DOHH2 (cell line): Measurements from ENCODE around the gene VPS37C.

Experiments
- H3F3A ChIP-seq: fragments of 200-600 bp; sonication (generic), shearing (Covaris generic); 2 replicates; pipeline ENCODE4 v1.6.0; 2016; ENCODE audit warnings: antibody characterized with exemption, mild to moderate bottlenecking; ENCODE audit not compliant: control insufficient read depth, insufficient read depth
- H3K27ac ChIP-seq: fragments of 200-600 bp; sonication (generic); 2 replicates; pipeline ENCODE4 v1.5.1; 2014; ENCODE audit warnings: low read depth, mild to moderate bottlenecking, low read length, moderate library complexity
- H3K27me3 ChIP-seq: fragments of 200-600 bp; sonication (generic); 2 replicates; pipeline ENCODE4 v1.6.1; 2014; ENCODE audit warnings: mild to moderate bottlenecking, low read length, mixed read lengths; ENCODE audit not compliant: control insufficient read depth
- H3K36me3 ChIP-seq: fragments of 200-600 bp; sonication (generic); 2 replicates; pipeline ENCODE4 v1.6.1; 2014; ENCODE audit warnings: mild to moderate bottlenecking, low read length, moderate library complexity, mixed read lengths; ENCODE audit not compliant: control insufficient read depth
- H3K4me1 ChIP-seq: fragments of 200-600 bp; sonication (generic); 2 replicates; pipeline ENCODE4 v1.6.1; 2014; ENCODE audit warnings: mild to moderate bottlenecking, low read length, mixed read lengths; ENCODE audit not compliant: control insufficient read depth
- H3K4me2 ChIP-seq: fragments of 200-600 bp; sonication (generic); 2 replicates; pipeline ENCODE4 v1.6.0; 2014; ENCODE audit warnings: mild to moderate bottlenecking, low read length, moderate library complexity
- H3K4me3 ChIP-seq: fragments of 200-600 bp; sonication (generic); 2 replicates; pipeline ENCODE4 v1.5.1; 2014; ENCODE audit warnings: mild to moderate bottlenecking, low read length, mixed read lengths
- H3K79me2 ChIP-seq: fragments of 200-600 bp; sonication (generic); 2 replicates; pipeline ENCODE4 v1.6.1; 2014; ENCODE audit warnings: mild to moderate bottlenecking, low read length, mixed read lengths; ENCODE audit not compliant: control insufficient read depth
- H3K9me2 ChIP-seq: fragments of 200-600 bp; sonication (generic); replicated peaks from 2 replicates; pipeline ENCODE4 v1.6.1; 2014; ENCODE audit warnings: mild to moderate bottlenecking, low read length, mixed read lengths; ENCODE audit not compliant: control insufficient read depth
- H3K9me3 ChIP-seq: fragments of 200-600 bp; sonication (generic); 2 replicates; pipeline ENCODE4 v1.6.1; 2014; ENCODE audit warnings: antibody characterized with exemption, low read length, mixed read lengths; ENCODE audit not compliant: control insufficient read depth, insufficient read depth
- H4K20me1 ChIP-seq: fragments of 200-600 bp; sonication (generic); 2 replicates; pipeline ENCODE4 v1.6.0; 2014; ENCODE audit warnings: low read depth, mild to moderate bottlenecking, antibody characterized with exemption, low read length, moderate library complexity; ENCODE audit not compliant: control insufficient read depth, insufficient read depth
- EZH2phosphoT487 ChIP-seq: fragments of 200-600 bp; sonication (generic); IDR thresholded peaks from 2 replicates; pipeline ENCODE4 v1.6.1; 2017; ENCODE audit warnings: borderline replicate concordance, mild to moderate bottlenecking, antibody characterized with exemption, low read length, moderate library complexity, mixed read lengths
- TF ChIP-seq, protein P1 (sequence below): fragments of 200-600 bp; sonication (generic); IDR thresholded peaks from one replicate; pipeline ENCODE4 v1.5.1; 2014; ENCODE audit warnings: antibody characterized with exemption, mild to moderate bottlenecking, low read depth, low read length; ENCODE audit not compliant: poor library complexity, severe bottlenecking

VPS37C gene

DNA sequence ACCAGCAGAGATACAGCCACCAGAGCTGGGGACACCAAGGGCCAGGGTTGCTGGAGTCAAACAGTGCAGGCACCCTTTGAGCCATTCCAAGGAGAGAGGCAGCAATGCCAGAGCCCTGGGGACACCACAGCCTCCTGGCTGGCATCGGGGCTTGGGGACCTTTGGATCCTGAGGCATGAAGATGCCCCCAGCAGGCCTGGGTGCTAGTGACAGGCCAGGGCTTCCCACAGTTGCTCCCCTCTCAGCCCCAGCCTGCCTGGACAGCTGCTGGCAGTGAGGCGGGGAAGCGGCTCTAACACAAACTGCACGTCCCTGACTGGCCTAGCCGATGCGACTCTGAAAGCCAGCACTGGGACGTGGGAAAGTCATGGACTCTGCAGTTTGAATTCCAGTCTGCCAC is 56.3 kb downstream of the VPS37C start:
- no peaks in the 10 kb centered on the region for H3K36me3 ChIP-seq

DNA sequence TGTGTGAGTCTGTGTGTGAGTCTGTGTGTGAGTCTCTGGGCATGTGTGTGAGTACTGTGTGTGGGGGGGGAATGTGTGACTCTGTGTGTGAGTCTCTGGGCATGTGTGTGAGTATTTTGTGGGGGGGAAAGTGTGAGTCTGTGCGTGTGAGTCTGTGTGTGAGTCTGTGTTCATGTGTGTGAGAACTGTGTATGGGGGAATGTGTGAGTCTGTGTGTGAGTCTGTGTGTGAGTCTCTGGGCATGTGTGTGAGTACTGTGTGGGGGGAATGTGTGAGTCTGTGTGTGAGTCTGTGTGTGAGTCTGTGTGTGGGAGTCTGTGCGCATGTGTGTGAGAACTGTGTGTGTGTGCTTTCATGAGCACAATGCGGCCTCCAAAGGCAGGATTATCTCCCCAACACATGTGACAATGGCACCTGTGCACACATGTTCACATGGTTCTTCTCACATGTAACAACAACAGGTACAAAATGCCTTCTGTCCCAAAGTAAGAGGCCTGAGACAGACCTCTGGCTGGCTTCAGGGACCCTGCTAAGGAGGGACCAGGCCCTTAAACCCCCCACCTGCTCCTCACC is 57.3 kb downstream of the VPS37C start:
- Histone ChIP-seq H3K27ac (no peak overlapping the region), H3K9me3 (peaks cover 3% of the 10 kb centered on the region; the same call in 1 of the 2 replicates), H3K4me1 (peaks cover 1% of the 10 kb centered on the region; the same call in 1 of the 2 replicates), H3K9me2 (no peaks in the 10 kb centered on the region), H3K36me3 (no peaks in the 10 kb centered on the region), H4K20me1 (no peaks in the 10 kb centered on the region), H3K4me3 (no peak overlapping the region), H3K79me2 (no peaks in the 10 kb centered on the region), H3F3A (no peaks in the 10 kb centered on the region), H3K4me2 (no peak overlapping the region), H3K27me3 (no peaks in the 10 kb centered on the region)
- TF ChIP-seq, protein P1, sequence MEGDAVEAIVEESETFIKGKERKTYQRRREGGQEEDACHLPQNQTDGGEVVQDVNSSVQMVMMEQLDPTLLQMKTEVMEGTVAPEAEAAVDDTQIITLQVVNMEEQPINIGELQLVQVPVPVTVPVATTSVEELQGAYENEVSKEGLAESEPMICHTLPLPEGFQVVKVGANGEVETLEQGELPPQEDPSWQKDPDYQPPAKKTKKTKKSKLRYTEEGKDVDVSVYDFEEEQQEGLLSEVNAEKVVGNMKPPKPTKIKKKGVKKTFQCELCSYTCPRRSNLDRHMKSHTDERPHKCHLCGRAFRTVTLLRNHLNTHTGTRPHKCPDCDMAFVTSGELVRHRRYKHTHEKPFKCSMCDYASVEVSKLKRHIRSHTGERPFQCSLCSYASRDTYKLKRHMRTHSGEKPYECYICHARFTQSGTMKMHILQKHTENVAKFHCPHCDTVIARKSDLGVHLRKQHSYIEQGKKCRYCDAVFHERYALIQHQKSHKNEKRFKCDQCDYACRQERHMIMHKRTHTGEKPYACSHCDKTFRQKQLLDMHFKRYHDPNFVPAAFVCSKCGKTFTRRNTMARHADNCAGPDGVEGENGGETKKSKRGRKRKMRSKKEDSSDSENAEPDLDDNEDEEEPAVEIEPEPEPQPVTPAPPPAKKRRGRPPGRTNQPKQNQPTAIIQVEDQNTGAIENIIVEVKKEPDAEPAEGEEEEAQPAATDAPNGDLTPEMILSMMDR: no peak
- TF ChIP-seq EZH2phosphoT487: no peak

More for the DNA sequence above, 56.3 kb downstream of the VPS37C start:
- Histone ChIP-seq H3K9me2 (no peaks in the 10 kb centered on the region), H3K79me2 (no peaks in the 10 kb centered on the region), H4K20me1 (no peaks in the 10 kb centered on the region), H3K4me2 (no peak overlapping the region), H3K9me3 (peaks cover 3% of the 10 kb centered on the region; the same call in 1 of the 2 replicates), H3K4me3 (no peak overlapping the region), H3K4me1 (no peaks in the 10 kb centered on the region), H3K27me3 (no peaks in the 10 kb centered on the region), H3F3A (no peaks in the 10 kb centered on the region), H3K27ac (no peak overlapping the region)
- no peak for TF ChIP-seq EZH2phosphoT487
- TF ChIP-seq, protein P1: no peak

DNA sequence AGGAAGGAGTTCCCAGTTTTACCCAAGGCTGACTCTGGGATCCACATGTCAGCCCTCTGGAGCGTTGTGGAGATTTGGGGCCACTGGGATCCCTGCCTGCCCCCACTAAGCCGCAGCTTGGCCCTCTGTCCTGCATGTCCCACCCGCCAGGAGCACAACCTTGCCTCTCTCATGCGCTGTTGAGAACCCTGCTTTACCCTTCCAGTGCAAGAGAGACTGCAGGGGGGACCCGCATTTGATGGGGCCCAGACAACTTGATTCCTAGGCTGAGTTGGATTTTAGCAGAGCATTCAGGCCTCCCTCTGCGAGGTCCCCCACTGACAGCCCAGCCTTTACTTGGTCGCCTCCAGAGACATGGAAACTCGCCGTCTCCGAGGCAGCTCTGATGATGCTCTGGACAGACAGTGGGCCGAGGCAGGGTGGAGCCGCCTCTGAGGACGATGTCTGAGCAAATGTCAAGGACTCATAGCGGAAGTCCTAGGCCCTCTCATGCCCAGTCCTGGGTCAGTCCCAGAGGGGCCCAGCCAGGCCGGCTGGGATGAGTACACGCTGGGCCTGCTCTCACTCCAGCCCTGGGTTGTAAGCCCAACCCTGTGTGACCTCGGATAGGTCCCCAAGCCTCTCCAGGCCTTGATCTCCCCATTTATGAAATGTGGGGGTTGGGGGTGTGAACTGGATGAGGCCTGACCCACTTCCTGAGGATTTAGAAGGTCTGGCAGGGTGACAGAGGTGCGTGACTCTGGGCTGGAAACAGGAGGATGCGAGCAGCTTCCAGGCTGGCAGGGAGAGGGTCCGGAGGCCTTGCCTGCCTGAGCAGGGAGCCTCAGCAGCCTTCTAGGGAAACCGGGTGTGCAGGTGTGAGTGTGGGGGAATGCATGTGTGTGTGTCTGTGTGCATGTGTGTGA is 58.3 kb downstream of the VPS37C start:
- no peak overlapping the region for H3K4me2 ChIP-seq
- H3K4me1 ChIP-seq: peaks cover 9% of the 10 kb centered on the region
- TF ChIP-seq, protein P1: no peak
- no peak for TF ChIP-seq EZH2phosphoT487
- no peaks in the 10 kb centered on the region for H3K36me3 ChIP-seq
- H3K27ac ChIP-seq: no peak overlapping the region
- no peaks in the 10 kb centered on the region for H3K27me3 ChIP-seq
- H3K9me2 ChIP-seq: no peaks in the 10 kb centered on the region
- no peaks in the 10 kb centered on the region for H3F3A ChIP-seq
- H4K20me1 ChIP-seq: no peaks in the 10 kb centered on the region
- H3K4me3 ChIP-seq: no peak overlapping the region
- H3K79me2 ChIP-seq: no peaks in the 10 kb centered on the region
- peaks cover 3% of the 10 kb centered on the region; the same call in 1 of the 2 replicates for H3K9me3 ChIP-seq
